PC-3 (cell line): Measurements from ENCODE around the gene THEMIS. TPM values are rescaled to one million over a fixed set of nuclear protein-coding genes. Genes with fewer than 3 reads are reported as not detected.

Experiments
- ATAC-seq: fragments of 200-7000 bp; cut with Tn5 transposase; 2 replicates; pipeline ENCODE4 v1.9.1; 2020; ENCODE audit warnings: mild to moderate bottlenecking, moderate library complexity
- BruUV-seq: library from RNA; stranded (reverse); fragments of 400-500 nt; replicated peaks from 2 replicates; lab custom pipeline; 2021; lab: Mats Ljungman, UMichigan
- CTCF ChIA-PET: fragments of 300-600 bp; sonication (Branson Sonifier 250); formaldehyde crosslinking; loops from one replicate; lab custom pipeline; 2022; ENCODE audit warnings: antibody characterized with exemption; lab: Charles Lee
- POLR2A ChIA-PET: fragments of 300-600 bp; sonication (Branson Sonifier 250); formaldehyde crosslinking; loops from one replicate; lab custom pipeline; 2022; ENCODE audit warnings: antibody characterized with exemption; ENCODE audit not compliant: unreplicated experiment; lab: Charles Lee
- DNase-seq: peaks from one replicate; pipeline ENCODE4 v3.0.0-alpha.2; 2015
- H2AFZ ChIP-seq: fragments of 300-600 bp; sonication (generic); 2 replicates; pipeline ENCODE4 v1.6.0; 2016; ENCODE audit warnings: antibody characterized with exemption, low read length
- H3F3A ChIP-seq: fragments of 300-600 bp; sonication (generic); one replicate; pipeline ENCODE4 v1.6.0; 2017; ENCODE audit warnings: antibody characterized with exemption, low read length, control low read depth, mild to moderate bottlenecking; ENCODE audit not compliant: unreplicated experiment
- H3K27ac ChIP-seq: fragments of 300-600 bp; sonication (generic); 2 replicates; pipeline ENCODE4 v1.5.1; 2016; ENCODE audit warnings: mild to moderate bottlenecking, low read length
- H3K27me3 ChIP-seq: fragments of 300-600 bp; sonication (generic); 2 replicates; pipeline ENCODE4 v1.6.1; 2016; ENCODE audit warnings: low read length, mixed read lengths
- H3K36me3 ChIP-seq: fragments of 300-600 bp; sonication (generic); 2 replicates; pipeline ENCODE4 v1.6.1; 2016; ENCODE audit warnings: low read depth, mixed run types, low read length, mixed read lengths
- H3K4me1 ChIP-seq: fragments of 300-600 bp; sonication (generic); 2 replicates; pipeline ENCODE4 v1.5.1; 2016; ENCODE audit warnings: low read length; ENCODE audit not compliant: insufficient read depth
- H3K4me2 ChIP-seq: fragments of 300-600 bp; sonication (generic); 2 replicates; pipeline ENCODE4 v1.6.0; 2016; ENCODE audit warnings: low read length
- H3K4me3 ChIP-seq: fragments of 300-600 bp; sonication (generic); 2 replicates; pipeline ENCODE4 v1.5.1; 2016; ENCODE audit warnings: mild to moderate bottlenecking, low read length, mixed read lengths
- H3K79me2 ChIP-seq: fragments of 300-600 bp; sonication (generic); 2 replicates; pipeline ENCODE4 v1.6.1; 2017; ENCODE audit warnings: low read length, mixed read lengths
- H3K9ac ChIP-seq: fragments of 300-600 bp; sonication (generic); 2 replicates; pipeline ENCODE4 v1.6.0; 2016; ENCODE audit warnings: mild to moderate bottlenecking, low read length
- H3K9me2 ChIP-seq: fragments of 300-600 bp; sonication (generic); replicated peaks from 2 replicates; pipeline ENCODE4 v1.6.1; 2016; ENCODE audit warnings: mixed run types, low read length, mixed read lengths
- H3K9me3 ChIP-seq: fragments of 300-600 bp; sonication (generic); 2 replicates; pipeline ENCODE4 v1.6.1; 2016; ENCODE audit warnings: low read length, mixed read lengths
- H4K20me1 ChIP-seq: fragments of 300-600 bp; sonication (generic); 2 replicates; pipeline ENCODE4 v1.6.1; 2016; ENCODE audit warnings: low read length, mixed read lengths
- CTCF ChIP-seq: fragments of 300-600 bp; sonication (generic); conservative IDR thresholded peaks from 2 replicates; pipeline ENCODE4 v1.5.1; 2017; ENCODE audit warnings: antibody characterized with exemption, low read depth, mild to moderate bottlenecking, low read length
- EZH2 ChIP-seq: fragments of 300-600 bp; sonication (generic); IDR thresholded peaks from one replicate; pipeline ENCODE4 v1.6.1; 2017; ENCODE audit warnings: antibody characterized with exemption, mild to moderate bottlenecking, low read length; ENCODE audit not compliant: unreplicated experiment
- EZH2phosphoT487 ChIP-seq: fragments of 300-600 bp; sonication (generic); IDR thresholded peaks from 2 replicates; pipeline ENCODE4 v1.6.1; 2018; ENCODE audit warnings: mild to moderate bottlenecking, antibody characterized with exemption, low read length, borderline replicate concordance
- intact Hi-C: fragments of 100-400 bp; cut with micrococcal nuclease; formaldehyde crosslinking; loops from 2 replicates; pipeline ENCODE4 v1.9.0; 2023
- total RNA-seq: library from RNA; depleted of rRNA; stranded (reverse); fragments of >200 nt; gene quantifications from 2 replicates; pipeline ENCODE4 v1.2.3, GENCODE V29; 2014

The THEMIS gene
- total RNA-seq, 1 experiment from 2014 or later = not detected

GRCh38 chr6:127710668-127711067 is 190.2 kb downstream of the THEMIS start:
- DNase-seq (no peak), ATAC-seq (no peak)
- H3F3A ChIP-seq = no peaks in the 10 kb centered on the region
- BruUV-seq = no TSS peak
- ChIA-PET POLR2A (interaction anchor here (0.6 kb wide), 1 partner anchor 447 kb away, joined by 3 read pairs; no protein-coding TSS in a partner anchor), CTCF (no interaction called here)
- H3K4me1 ChIP-seq = no peaks in the 10 kb centered on the region
- H3K9me2 ChIP-seq = no peaks in the 10 kb centered on the region
- H3K79me2 ChIP-seq = no peaks in the 10 kb centered on the region
- TF ChIP-seq CTCF (no peak), EZH2 (no peak)
- no peak overlapping the region for H3K4me3 ChIP-seq
- H3K9ac ChIP-seq = no peak overlapping the region
- intact Hi-C loops = no loop called here
- no peak overlapping the region for H3K4me2 ChIP-seq
- H3K27me3 ChIP-seq = peaks cover 24% of the 10 kb centered on the region
- no peaks in the 10 kb centered on the region for H3K9me3 ChIP-seq
- no peaks in the 10 kb centered on the region for H3K36me3 ChIP-seq
- H3K27ac ChIP-seq = no peak overlapping the region
- no peaks in the 10 kb centered on the region for H4K20me1 ChIP-seq
- H2AFZ ChIP-seq = no peak overlapping the region

GRCh38 chr6:127706216-127706615 is 194.6 kb downstream of the THEMIS start:
- POLR2A ChIA-PET = no interaction called here
- intact Hi-C loops = no loop called here
- no peak overlapping the region for H3K27ac ChIP-seq
- H3K79me2 ChIP-seq = no peaks in the 10 kb centered on the region
- H4K20me1 ChIP-seq = no peaks in the 10 kb centered on the region
- CTCF ChIA-PET = no interaction called here
- H2AFZ ChIP-seq = no peak overlapping the region
- H3K9ac ChIP-seq = no peak overlapping the region
- TF ChIP-seq CTCF (no peak), EZH2phosphoT487 (no peak), EZH2 (no peak)
- H3K4me1 ChIP-seq = no peaks in the 10 kb centered on the region
- DNase-seq (no peak), ATAC-seq (no peak)
- H3K4me3 ChIP-seq = no peak overlapping the region
- BruUV-seq = no TSS peak
- no peaks in the 10 kb centered on the region for H3F3A ChIP-seq
- no peaks in the 10 kb centered on the region for H3K9me2 ChIP-seq
- H3K27me3 ChIP-seq = peaks cover 13% of the 10 kb centered on the region; the same call in 1 of the 2 replicates
- H3K36me3 ChIP-seq = no peaks in the 10 kb centered on the region
- no peak overlapping the region for H3K4me2 ChIP-seq
- no peaks in the 10 kb centered on the region for H3K9me3 ChIP-seq

- CTCF ChIA-PET = no interaction called here
Observed at GRCh38 chr6:127695108-127695507, 205.8 kb downstream of the THEMIS start.

More at GRCh38 chr6:127695108-127695507, 205.8 kb downstream of the THEMIS start:
- intact Hi-C loops = no loop called here
- Histone ChIP-seq H3F3A (no peaks in the 10 kb centered on the region), H3K9me2 (no peaks in the 10 kb centered on the region), H3K27ac (no peak overlapping the region), H3K79me2 (no peaks in the 10 kb centered on the region), H3K4me1 (no peaks in the 10 kb centered on the region), H3K4me3 (no peak overlapping the region), H4K20me1 (no peaks in the 10 kb centered on the region), H2AFZ (no peak overlapping the region), H3K9me3 (no peaks in the 10 kb centered on the region), H3K9ac (no peak overlapping the region), H3K27me3 (no peaks in the 10 kb centered on the region), H3K36me3 (no peaks in the 10 kb centered on the region), H3K4me2 (no peak overlapping the region)
- no peak for TF ChIP-seq EZH2phosphoT487
- no peak for TF ChIP-seq CTCF
- TF ChIP-seq EZH2 = no peak
- no peak for ATAC-seq
- DNase-seq = no peak
- no TSS peak for BruUV-seq
- POLR2A ChIA-PET = no interaction called here
